BE2C (cell line): ENCODE measurements around the gene CYP27B1.

Experiments used
- DNase-seq: peaks from one replicate; pipeline ENCODE4 v3.0.0-alpha.2; 2020
- H3K27me3 ChIP-seq: fragments of 250-450 bp; sonication (Bioruptor Pico); 2 replicates; pipeline ENCODE4 v1.5.1; 2020; ENCODE audit warnings: mild to moderate bottlenecking
- H3K36me3 ChIP-seq: fragments of 250-450 bp; sonication (Bioruptor Pico); 2 replicates; pipeline ENCODE4 v1.5.1; 2020; ENCODE audit warnings: mild to moderate bottlenecking
- H3K4me1 ChIP-seq: fragments of 250-450 bp; sonication (Bioruptor Pico); 2 replicates; pipeline ENCODE4 v1.5.1; 2020
- H3K4me3 ChIP-seq: 2 replicates; pipeline ENCODE4 v1.5.1; 2011; ENCODE audit warnings: low read depth, low read length
- H3K9me3 ChIP-seq: fragments of 250-450 bp; sonication (Bioruptor Pico); 2 replicates; pipeline ENCODE4 v1.5.1; 2020
- TF ChIP-seq, protein P1 (sequence below): IDR thresholded peaks from 2 replicates; pipeline ENCODE4 v1.5.1; 2012; ENCODE audit warnings: mild to moderate bottlenecking, low read depth, low read length

The CYP27B1 gene

DNA sequence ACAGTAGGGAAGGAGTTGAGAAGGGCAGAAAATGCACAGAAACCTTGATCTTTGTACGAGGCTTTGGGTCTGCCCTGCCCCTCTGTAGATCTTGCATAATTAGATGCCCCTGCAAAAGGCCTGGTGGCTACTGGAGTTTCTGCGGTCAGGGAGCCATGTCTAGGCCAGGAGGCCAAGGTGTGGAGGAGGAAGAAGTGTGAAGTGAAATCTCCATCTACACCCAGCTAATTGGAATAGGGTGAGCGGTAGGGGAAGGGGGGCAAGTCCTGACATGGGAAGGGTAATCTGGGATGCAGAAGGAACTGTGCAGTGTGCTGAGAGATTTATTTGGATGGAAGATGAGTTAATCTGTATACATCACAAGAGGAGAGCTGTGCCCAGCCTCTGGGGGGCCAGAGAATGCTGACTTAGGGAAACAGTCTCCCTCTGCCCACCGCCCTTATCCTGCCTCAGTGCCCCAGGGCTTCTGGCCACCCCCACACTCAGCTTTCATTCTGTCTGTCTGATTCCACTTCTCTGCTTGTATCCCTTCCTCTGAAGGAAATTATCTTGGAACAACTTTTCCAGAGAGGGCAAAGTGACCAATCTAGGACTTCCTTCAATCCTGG, 5.4 kb downstream of the CYP27B1 start:
- Histone ChIP-seq H3K27me3 (peaks cover 32% of the 10 kb centered on the region), H3K4me3 (no peak overlapping the region), H3K36me3 (no peaks in the 10 kb centered on the region), H3K4me1 (no peaks in the 10 kb centered on the region), H3K9me3 (no peaks in the 10 kb centered on the region)
- TF ChIP-seq, protein P1, sequence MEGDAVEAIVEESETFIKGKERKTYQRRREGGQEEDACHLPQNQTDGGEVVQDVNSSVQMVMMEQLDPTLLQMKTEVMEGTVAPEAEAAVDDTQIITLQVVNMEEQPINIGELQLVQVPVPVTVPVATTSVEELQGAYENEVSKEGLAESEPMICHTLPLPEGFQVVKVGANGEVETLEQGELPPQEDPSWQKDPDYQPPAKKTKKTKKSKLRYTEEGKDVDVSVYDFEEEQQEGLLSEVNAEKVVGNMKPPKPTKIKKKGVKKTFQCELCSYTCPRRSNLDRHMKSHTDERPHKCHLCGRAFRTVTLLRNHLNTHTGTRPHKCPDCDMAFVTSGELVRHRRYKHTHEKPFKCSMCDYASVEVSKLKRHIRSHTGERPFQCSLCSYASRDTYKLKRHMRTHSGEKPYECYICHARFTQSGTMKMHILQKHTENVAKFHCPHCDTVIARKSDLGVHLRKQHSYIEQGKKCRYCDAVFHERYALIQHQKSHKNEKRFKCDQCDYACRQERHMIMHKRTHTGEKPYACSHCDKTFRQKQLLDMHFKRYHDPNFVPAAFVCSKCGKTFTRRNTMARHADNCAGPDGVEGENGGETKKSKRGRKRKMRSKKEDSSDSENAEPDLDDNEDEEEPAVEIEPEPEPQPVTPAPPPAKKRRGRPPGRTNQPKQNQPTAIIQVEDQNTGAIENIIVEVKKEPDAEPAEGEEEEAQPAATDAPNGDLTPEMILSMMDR = no peak
- DNase-seq = no peak

GRCh38 chr12:57760347-57760982, 6.4 kb downstream of the CYP27B1 start:
- no peaks in the 10 kb centered on the region for H3K4me1 ChIP-seq
- TF ChIP-seq, protein P1 = no peak
- peaks cover 32% of the 10 kb centered on the region for H3K27me3 ChIP-seq
- H3K4me3 ChIP-seq = no peak overlapping the region
- no peaks in the 10 kb centered on the region for H3K9me3 ChIP-seq
- DNase-seq = no peak
- H3K36me3 ChIP-seq = no peaks in the 10 kb centered on the region

DNA sequence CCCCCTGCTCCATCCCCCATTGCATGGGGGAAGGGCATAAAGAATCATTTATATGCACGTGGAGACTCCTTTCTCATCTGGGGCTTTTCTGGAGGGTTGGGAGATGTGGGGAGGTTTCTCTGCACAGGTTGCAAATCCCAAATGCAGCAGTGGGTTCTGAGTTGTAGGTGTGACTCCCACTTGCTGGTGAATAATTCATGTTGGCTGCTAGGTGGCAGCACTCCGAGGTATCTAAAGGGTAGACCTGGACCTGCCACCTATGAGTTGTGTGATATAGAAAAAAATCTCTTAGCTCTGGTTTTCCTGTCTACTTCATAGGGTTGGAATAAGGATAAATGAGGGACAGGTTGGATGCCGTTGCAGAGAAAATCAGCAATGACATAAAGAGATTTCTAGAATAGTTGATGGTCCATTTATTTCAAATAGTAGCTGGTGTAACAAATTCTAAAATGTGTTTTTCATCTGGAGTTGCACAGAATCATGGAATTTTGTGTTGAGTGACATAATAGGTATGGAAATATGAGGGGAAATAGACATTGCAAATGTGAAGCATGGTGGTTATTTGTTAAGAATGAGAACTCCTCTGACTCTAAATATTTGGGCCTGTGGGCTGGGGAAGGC, 7.4 kb downstream of the CYP27B1 start:
- TF ChIP-seq, protein P1 = peak; percentile 71
- Histone ChIP-seq H3K36me3 (no peaks in the 10 kb centered on the region), H3K4me3 (no peak overlapping the region), H3K27me3 (peaks cover 22% of the 10 kb centered on the region), H3K9me3 (no peaks in the 10 kb centered on the region), H3K4me1 (no peaks in the 10 kb centered on the region)
- DNase-seq = peak; percentile 42

DNA sequence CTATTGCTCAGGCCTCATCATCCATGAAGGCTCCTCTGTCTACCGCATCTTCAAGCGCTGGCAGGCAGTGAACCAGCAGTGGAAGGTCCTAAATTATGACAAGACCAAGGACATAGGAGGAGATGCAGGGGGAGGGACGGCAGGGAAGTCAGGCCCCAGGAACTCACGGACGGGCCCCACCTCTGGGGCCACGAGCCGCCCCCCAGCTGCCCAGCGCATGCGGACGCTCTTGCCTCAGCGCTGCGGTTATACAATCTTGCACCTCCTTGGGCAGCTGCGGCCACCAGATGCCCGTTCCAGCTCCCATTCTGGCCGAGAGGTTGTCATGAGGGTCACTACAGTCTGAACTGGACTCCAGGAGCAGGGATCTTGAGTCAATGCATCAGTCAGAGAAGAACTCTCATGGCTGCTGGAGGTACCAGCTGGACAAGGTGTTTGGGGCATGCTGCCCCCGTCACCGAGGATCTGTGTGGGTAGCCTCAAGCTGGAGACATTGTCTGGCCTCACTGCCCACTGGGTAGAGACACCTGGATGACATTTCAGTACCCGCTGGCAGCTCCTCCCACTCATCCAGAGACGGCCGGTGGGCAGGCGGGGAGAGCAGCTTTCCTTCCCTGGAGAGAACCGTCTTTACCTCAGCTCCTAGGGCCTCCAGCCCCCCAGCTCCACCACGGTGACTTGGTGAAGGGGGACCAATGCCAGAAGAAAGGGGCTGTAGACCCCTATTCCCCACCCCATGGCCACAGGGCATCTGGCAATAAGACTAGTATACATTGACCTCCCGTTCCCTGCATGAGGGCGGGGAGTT, 8.1 kb downstream of the CYP27B1 start:
- no peaks in the 10 kb centered on the region for H3K36me3 ChIP-seq
- TF ChIP-seq, protein P1 = no peak

DNA sequence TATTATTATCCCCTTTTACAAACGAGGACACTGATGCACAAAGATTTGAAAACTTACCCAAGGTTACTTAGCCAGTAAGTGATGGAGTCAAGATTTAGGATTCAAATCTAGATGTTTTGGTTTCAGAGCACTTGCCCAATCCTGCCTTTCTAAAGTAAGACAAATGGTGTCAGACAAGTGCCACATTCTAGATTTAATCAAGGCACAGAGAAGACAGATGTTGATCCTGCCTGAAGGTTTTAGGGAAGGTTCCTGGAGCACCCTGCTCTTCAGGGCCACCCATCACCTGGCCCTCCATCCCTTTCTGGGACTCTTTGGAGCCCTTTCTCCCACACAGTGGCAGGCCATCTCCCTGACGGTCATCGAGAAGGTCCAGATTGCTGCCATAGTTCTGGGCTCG, 9.1 kb downstream of the CYP27B1 start:
- Histone ChIP-seq H3K4me1 (peaks cover 2% of the 10 kb centered on the region; the same call in 1 of the 2 replicates), H3K9me3 (no peaks in the 10 kb centered on the region), H3K4me3 (no peak overlapping the region), H3K27me3 (peaks cover 11% of the 10 kb centered on the region), H3K36me3 (no peaks in the 10 kb centered on the region)
- TF ChIP-seq, protein P1 = no peak
- DNase-seq = no peak

More for the DNA sequence above, 8.1 kb downstream of the CYP27B1 start:
- no peaks in the 10 kb centered on the region for H3K4me1 ChIP-seq
- H3K9me3 ChIP-seq = no peaks in the 10 kb centered on the region
- no peak overlapping the region for H3K4me3 ChIP-seq
- DNase-seq = no peak
- H3K27me3 ChIP-seq = peaks cover 15% of the 10 kb centered on the region
